Measurements from ENCODE around the gene CEP85L.
"Not testable (repeated sequence)": the region's sequence is repeated elsewhere in the genome, so short reads cannot be mapped to it uniquely, and the experiment has no call there.

CEP85L gene

GRCh38 chr6:118451839-118452238, 199.6 kb downstream of the CEP85L start:
- DNase-seq (ENCODE audit: low read depth), result no peak
- H3K4me3 ChIP-seq (ENCODE audit: low read length), result no peak overlapping the region
- TF ChIP-seq, protein P1, sequence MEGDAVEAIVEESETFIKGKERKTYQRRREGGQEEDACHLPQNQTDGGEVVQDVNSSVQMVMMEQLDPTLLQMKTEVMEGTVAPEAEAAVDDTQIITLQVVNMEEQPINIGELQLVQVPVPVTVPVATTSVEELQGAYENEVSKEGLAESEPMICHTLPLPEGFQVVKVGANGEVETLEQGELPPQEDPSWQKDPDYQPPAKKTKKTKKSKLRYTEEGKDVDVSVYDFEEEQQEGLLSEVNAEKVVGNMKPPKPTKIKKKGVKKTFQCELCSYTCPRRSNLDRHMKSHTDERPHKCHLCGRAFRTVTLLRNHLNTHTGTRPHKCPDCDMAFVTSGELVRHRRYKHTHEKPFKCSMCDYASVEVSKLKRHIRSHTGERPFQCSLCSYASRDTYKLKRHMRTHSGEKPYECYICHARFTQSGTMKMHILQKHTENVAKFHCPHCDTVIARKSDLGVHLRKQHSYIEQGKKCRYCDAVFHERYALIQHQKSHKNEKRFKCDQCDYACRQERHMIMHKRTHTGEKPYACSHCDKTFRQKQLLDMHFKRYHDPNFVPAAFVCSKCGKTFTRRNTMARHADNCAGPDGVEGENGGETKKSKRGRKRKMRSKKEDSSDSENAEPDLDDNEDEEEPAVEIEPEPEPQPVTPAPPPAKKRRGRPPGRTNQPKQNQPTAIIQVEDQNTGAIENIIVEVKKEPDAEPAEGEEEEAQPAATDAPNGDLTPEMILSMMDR (conservative IDR thresholded peaks at IDR 0.05; ENCODE audit: low read length), result no peak

- DNase-seq (ENCODE audit: low read depth), result no peak
- no peak overlapping the region for H3K4me3 ChIP-seq (ENCODE audit: low read length)
- TF ChIP-seq, protein P1 (conservative IDR thresholded peaks at IDR 0.05; ENCODE audit: low read length), result no peak
These were observed 206.6 kb downstream of the CEP85L start for GRCh38 chr6:118444796-118445195.

DNA sequence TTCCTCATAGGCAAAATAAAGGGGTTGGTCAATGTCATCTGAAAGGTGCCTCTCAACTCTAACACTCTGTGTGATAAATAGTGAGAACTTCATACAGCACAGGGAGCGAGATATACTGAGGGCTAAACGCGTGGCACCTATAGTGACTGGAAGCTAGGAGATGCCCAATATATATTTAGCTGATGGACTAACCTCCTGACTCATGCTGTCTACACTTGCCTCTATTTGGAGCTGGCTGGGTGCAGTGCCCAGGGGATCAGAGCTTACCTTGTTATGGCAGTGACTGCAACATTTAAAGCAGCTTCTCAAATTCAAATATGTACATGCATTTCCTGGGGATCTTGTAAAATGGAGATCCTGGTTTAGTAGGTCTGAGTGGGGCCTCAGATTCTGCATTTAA, 214.9 kb downstream of the CEP85L start:
- no peak for DNase-seq (ENCODE audit: low read depth)
- TF ChIP-seq, protein P1 (conservative IDR thresholded peaks at IDR 0.05; ENCODE audit: low read length), result no peak
- H3K4me3 ChIP-seq (ENCODE audit: low read length), result no peak overlapping the region

GRCh38 chr6:118434147-118434546, 217.2 kb downstream of the CEP85L start:
- DNase-seq (ENCODE audit: low read depth); H3K4me3 ChIP-seq (ENCODE audit: low read length): not testable (repeated sequence)

GRCh38 chr6:118421312-118421711, 230.1 kb downstream of the CEP85L start:
- not testable (repeated sequence) for DNase-seq (ENCODE audit: low read depth); H3K4me3 ChIP-seq (ENCODE audit: low read length)

- TF ChIP-seq, protein P1 (conservative IDR thresholded peaks at IDR 0.05; ENCODE audit: low read length), result no peak
- DNase-seq (ENCODE audit: low read depth), result no peak
- H3K4me3 ChIP-seq (ENCODE audit: low read length), result no peak overlapping the region
These were observed 231.7 kb downstream of the CEP85L start for GRCh38 chr6:118419448-118420394.

All from AG10803 (cell line).